Motor neuron (in vitro differentiated cells): ENCODE results near the gene PARP8. TPM values are rescaled to one million over a fixed set of nuclear protein-coding genes. Genes with fewer than 3 reads are reported as not detected.
"Not testable (repeated sequence)": the region's sequence is repeated elsewhere in the genome, so short reads cannot be mapped to it uniquely, and the experiment has no call there.

Source experiments
- ATAC-seq, 8 experiments: fragments of 200-7000 bp; cut with Tn5 transposase; replicated peaks in 6 of 8; 2 replicates each; pipeline ENCODE4 v1.8.0; 2021; ENCODE audit warnings: mild to moderate bottlenecking in 8 of 8, moderate library complexity in 8 of 8
- H3K27ac ChIP-seq, 2 donors: fragments of 250-450 bp; sonication (Bioruptor Pico); 2 replicates each; pipeline ENCODE4 v1.9.0; 2021; ENCODE audit warnings: antibody characterized with exemption in 2 of 2, mild to moderate bottlenecking in 2 of 2, moderate library complexity in 1 of 2
- H3K4me1 ChIP-seq, 2 donors: fragments of 250-450 bp; sonication (Bioruptor Pico); replicated peaks in 1 of 2; 2 replicates each; pipeline ENCODE4 v1.6.1; 2021; ENCODE audit warnings: antibody characterized with exemption in 2 of 2, mild to moderate bottlenecking in 2 of 2, moderate library complexity in 1 of 2
- H3K4me3 ChIP-seq, 5 donors: fragments of 250-450 bp; sonication (Bioruptor Pico); 2 replicates each; pipeline ENCODE4 v1.9.0; 2021; ENCODE audit warnings: antibody characterized with exemption in 5 of 5, mild to moderate bottlenecking in 5 of 5, moderate library complexity in 4 of 5
- WGBS, 10 experiments: fragments of 450-650 bp; shearing (Covaris generic); methylation state at CpG; one replicate each; pipeline ENCODE4 v1.0.0; 2022; 5-methylcytosine and 5-hydroxymethylcytosine counted together
- in situ Hi-C, 9 experiments: fragments of 400-800 bp; cut with MboI; loops; one replicate each; pipeline ENCODE4 v1.15.0; 2021; ENCODE audit warnings: low sequenced_read_pairs in 9 of 9, low pct_unique_long_range_greater_than_20kb in 2 of 9; ENCODE audit not compliant: unreplicated experiment in 9 of 9
- total RNA-seq, 8 experiments: library from RNA; unstranded; fragments of 300-600 nt; gene quantifications; 2 replicates each; pipeline versions ENCODE4 v1.2.3 to v1.2.4, GENCODE V29; 2022

Gene PARP8
- total RNA-seq, 8 experiments from 2014 or later = 5.4 to 42.2 (median 27.4) TPM

DNA sequence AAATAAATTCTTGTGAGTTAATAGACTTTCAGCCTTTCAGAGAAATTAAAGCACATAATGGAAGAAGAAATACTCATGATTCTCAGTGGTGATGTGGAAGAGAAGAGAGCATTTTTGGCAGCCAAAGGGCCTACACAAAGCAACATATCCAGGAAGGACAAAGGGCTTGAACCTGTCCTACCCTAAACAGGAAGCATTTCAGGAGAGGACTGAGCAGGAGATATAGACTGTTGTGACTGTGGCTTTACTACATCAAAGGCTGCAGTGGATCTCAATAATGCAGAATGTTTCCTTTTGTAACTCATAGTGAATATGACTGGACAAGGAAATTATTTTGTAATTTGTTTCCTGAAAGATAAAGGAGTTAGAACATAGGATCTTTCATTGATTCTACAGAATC is 1.3 kb upstream of the PARP8 start:
- in situ Hi-C loops = no loop called here
- Histone ChIP-seq H3K4me3 (no peak overlapping the region), H3K4me1 (peaks cover 4 to 14% of the 10 kb centered on the region in 2 donors), H3K27ac (no peak overlapping the region)
- no peak for ATAC-seq

DNA sequence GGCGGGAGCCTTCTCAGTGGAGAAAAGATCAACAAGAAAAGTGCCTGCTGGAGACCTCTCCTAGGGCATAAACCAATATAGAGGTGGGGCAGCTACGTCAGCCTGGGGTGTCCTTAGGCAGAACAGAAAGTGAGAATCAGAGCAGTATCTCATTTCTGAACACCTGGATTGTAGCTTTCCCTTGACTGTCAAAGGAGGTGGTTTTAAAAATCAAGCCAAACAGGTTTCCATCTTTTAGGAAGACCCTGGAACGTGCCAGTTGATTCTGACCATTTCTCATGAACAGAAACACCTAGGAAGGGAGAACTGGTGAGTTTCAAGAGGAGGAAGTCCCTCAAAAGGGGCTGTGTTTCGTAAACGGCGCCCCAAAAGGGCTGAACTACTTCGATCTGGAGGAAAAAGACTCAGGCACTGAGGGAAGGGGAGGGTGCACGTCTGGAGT is 655 bp upstream of the PARP8 start:
- Histone ChIP-seq H3K27ac (peak overlapping the region in 1 of 2 donors; percentile 41), H3K4me1 (peaks cover 6 to 17% of the 10 kb centered on the region in 2 donors), H3K4me3 (peak overlapping the region; percentile 71 to 100 (median 91))
- in situ Hi-C loops, ATAC-seq: not testable (repeated sequence)
- 0 to 41% (median 34%) methylated on average over 1 to 7 of the region's 8 CpGs; no CpG with 5 or more reads in 4 of the 10 experiments for WGBS, 10 experiments

DNA sequence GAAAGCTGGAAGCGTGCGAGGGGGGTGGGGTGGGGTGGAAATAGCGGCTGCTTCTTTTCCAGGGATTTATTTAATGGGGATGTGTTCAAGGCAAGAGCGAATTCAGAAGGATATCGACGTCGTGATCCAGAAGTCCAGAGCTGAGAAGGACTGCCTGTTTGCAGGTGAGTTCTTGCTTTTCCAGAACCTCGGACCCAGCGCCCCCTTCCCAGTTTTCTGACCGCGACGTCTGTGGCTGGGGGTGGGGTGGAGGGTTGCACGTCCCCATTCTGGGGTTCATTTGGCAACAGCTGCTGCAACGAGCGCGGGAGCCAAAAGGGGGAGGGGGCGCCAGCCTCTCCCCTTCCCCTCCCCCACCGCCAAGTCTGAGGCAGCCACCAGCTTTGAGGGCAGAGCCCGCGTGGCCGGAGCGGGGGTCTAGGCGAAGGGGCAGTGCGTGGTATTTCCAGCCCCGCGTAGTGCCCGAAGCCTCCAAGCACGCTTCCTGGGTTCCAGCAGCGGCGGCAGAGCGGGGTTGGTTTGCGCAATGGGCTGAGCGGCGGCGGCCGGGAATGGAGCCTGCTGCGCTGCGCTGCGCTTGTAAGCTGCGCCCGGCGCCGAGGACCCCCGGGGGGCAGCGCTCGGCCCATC is 701 bp downstream of the PARP8 start:
- peak overlapping the region; percentile 78 to 97 for H3K27ac ChIP-seq
- H3K4me1 ChIP-seq = peaks cover 6 to 17% of the 10 kb centered on the region in 2 donors
- in situ Hi-C loops = no loop called here
- WGBS, 10 experiments = 0% methylated on average over 3 to 11 of the region's 46 CpGs; no CpG with 5 or more reads in 7 of the 10 experiments
- peak overlapping the region; percentile 71 to 100 (median 91) for H3K4me3 ChIP-seq
- peak; percentile 62 to 79 (median 74) for ATAC-seq

DNA sequence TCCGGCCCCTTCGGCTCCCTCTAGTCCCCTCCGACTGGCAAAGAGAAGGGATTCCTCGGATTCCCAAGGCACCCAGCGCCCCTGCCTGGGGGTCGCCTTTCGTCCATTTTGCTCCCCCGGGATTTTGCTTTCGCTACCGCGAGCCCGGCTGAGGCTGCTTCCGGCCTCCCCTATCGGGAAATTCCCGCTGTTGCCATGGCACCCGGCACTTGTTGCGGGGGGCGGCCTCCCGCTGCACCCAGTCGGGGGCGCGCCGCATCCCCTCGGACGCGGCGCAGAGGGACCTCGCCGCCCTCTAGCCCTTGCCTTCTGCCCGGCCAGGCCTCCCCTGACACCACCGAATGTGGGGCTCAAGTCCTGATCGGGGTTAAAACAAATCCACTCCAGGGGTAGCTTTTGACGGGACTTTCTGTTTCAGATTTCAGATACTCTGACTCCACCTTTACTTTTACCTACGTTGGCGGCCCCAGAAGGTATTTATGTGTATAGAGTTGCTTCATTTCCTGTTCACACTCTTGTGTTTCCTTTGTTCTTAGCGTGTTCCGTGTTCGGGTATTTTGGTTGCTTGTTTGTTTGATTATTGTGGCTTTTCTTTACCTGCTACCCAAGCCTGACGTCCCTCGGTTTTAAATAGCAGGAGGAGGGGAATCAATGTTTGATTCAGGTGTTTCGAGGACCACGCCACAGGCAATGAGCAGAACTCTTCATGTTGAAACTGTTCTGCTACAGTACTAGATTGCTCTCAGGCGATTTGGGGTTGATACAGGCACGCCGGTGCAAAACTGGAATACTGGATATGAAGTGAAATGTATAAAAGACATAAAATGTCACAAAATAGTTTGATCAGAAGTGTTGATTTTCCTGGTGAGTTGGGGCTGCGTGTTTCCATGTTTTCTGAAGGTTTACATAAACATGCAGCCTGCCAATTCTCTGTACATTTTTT is 1.5 kb downstream of the PARP8 start:
- ATAC-seq = peak; percentile 50 to 78 (median 74)
- peak overlapping the region; percentile 78 to 97 for H3K27ac ChIP-seq
- H3K4me3 ChIP-seq = peak overlapping the region; percentile 71 to 100 (median 91)
- in situ Hi-C loops = no loop called here
- WGBS, 10 experiments = 0 to 12% (median 1%) methylated on average over 3 to 37 of the region's 46 CpGs; no CpG with 5 or more reads in 1 of the 10 experiments
- peaks cover 6 to 17% of the 10 kb centered on the region in 2 donors for H3K4me1 ChIP-seq

DNA sequence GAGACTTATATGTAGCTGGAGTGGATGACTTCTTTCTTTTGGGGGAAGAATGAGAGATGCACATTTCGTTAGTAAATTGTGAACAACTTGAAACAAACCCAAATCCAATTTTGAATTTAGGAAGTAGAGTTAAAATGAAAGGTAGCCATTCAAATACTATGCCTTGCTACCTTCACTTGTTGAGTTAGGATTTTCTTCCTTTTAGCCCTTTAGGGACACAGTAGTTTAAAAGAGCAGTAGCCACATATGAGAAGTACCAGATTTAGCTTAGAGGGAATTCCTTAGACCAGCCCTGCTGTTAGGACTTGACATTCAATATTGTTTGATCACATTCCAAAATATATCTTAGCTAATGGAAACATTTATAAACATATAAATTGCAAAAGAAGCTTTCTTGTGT is 2.2 kb downstream of the PARP8 start:
- ATAC-seq, H3K27ac ChIP-seq, in situ Hi-C loops: not testable (repeated sequence)
- 0 to 38% methylated on average over 1 of the region's 1 CpG; no CpG with 5 or more reads in 8 of the 10 experiments for WGBS, 10 experiments
- H3K4me3 ChIP-seq = peak overlapping the region; percentile 71 to 100 (median 91)
- H3K4me1 ChIP-seq = peaks cover 6 to 17% of the 10 kb centered on the region in 2 donors

DNA sequence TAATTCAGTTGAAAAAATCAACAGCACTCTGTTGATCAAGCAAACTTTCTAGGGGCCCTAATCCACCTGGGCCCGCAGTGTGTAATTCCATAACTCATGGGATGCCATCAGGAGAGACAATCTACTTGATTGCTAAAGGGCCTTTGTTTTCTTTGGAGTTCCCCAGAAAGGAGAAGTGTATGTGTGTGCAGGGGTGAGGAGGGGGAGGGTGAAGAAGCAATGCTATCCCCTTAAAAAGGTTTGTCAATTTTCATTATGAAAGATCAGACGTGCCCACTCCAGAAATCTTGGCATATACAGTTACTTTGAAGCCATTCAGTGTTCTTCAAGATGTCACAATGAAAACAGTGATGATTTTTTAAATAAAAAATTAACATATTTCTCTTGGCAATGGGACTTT is 6.2 kb downstream of the PARP8 start:
- WGBS, 10 experiments = 17 to 83% (median 60%) methylated on average over 1 of the region's 2 CpGs; no CpG with 5 or more reads in 6 of the 10 experiments

DNA sequence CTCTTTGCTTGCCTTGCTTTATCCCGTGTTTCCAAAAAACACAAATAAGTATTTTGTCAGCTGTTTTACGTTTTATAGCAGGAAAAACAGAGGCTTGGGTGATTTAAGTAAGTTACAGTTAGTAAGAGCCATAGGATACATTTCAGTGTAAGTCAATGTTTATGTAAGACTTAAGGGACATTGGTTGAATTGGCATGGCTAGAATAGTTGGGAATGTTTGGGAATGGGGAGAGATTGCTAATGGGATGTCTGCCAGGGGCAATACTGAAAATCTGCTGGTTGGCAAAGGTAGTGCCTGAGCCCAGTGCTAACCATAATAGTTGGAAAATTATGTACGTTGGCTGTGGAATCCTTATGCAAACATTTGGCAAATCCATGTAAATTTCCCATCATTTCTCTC is 7.0 kb downstream of the PARP8 start:
- H3K4me3 ChIP-seq, ATAC-seq, H3K27ac ChIP-seq, in situ Hi-C loops: not testable (repeated sequence)
- peaks cover 9 to 16% of the 10 kb centered on the region in 2 donors for H3K4me1 ChIP-seq
- 18 to 100% (median 83%) methylated on average over 1 to 3 of the region's 3 CpGs; no CpG with 5 or more reads in 1 of the 10 experiments for WGBS, 10 experiments

More for the DNA sequence above, 6.2 kb downstream of the PARP8 start:
- no peak for ATAC-seq
- H3K27ac ChIP-seq = no peak overlapping the region
- H3K4me3 ChIP-seq = no peak overlapping the region
- H3K4me1 ChIP-seq = peaks cover 9 to 17% of the 10 kb centered on the region in 2 donors
- in situ Hi-C loops = no loop called here

DNA sequence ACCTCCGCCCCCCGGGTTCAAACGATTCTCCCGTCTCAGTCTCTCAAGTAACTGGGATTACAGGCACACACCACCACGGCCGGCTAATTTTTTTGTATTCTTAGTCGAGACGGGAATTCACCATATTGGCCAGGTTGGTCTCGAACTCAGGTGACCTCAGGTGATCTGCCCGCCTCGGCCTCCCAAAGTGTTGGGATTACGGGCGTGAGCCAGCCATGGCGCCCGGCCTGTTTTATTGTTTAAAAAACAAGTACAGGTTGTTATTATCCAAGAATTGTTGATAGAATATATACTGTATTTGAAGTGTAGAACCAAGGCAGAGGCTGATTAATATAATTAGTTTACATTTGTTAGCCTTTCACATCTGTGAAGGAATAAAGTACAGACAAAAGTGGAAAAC is 8.9 kb downstream of the PARP8 start:
- no peak for ATAC-seq
- no peak overlapping the region for H3K27ac ChIP-seq
- WGBS, 10 experiments = 63 to 100% (median 97%) methylated on average over 3 to 10 of the region's 15 CpGs; no CpG with 5 or more reads in 2 of the 10 experiments
- peaks cover 3 to 11% of the 10 kb centered on the region in 2 donors for H3K4me1 ChIP-seq
- no peak overlapping the region for H3K4me3 ChIP-seq
- in situ Hi-C loops = no loop called here

DNA sequence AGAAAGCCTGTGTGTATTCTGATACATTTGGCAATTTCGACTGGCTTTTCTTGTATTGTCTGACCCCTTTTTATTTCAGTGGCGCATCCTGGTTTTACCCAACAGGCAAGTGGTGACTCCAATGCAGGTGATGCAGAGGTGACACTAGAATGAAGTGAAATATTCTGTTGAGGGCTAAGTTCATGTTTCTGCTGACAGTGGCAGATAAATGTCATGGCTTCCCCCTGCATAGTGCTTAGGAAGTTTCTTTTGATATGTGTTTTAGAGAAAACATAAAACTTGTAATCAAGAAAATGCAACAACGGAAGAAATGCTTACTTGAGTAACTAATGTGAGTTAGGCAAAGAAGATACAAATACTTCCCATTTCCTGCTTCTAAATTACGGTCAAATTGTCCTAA is 13.1 kb downstream of the PARP8 start:
- H3K4me1 ChIP-seq, in situ Hi-C loops, H3K27ac ChIP-seq, H3K4me3 ChIP-seq, ATAC-seq: not testable (repeated sequence)
- WGBS, 10 experiments = 53 to 100% (median 80%) methylated on average over 1 to 4 of the region's 4 CpGs

DNA sequence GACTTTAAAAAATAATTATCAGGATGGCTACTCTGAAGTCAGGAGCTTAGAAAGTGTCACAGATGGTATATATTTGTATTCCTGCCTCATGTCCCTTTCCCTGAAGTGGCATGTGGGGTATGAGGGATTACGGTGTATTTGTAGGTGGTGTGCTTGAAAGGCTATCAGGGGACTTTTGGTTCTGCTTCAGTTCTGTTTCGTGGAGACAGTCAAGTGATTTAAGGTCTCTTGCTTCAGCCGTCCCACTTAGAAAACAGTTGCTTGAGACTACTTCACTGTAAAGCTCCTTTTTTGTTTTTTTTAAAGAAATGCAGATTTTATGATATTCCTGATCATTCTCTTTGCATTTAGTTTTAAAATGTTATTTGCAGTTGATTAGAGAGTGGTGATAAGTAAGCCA is 18.3 kb downstream of the PARP8 start:
- 20 to 100% (median 52%) methylated on average over 1 to 3 of the region's 3 CpGs; no CpG with 5 or more reads in 3 of the 10 experiments for WGBS, 10 experiments
- in situ Hi-C loops = no loop called here
- H3K4me1 ChIP-seq = peaks cover 3 to 12% of the 10 kb centered on the region in 2 donors
- ATAC-seq = no peak
- no peak overlapping the region for H3K4me3 ChIP-seq
- H3K27ac ChIP-seq = no peak overlapping the region

DNA sequence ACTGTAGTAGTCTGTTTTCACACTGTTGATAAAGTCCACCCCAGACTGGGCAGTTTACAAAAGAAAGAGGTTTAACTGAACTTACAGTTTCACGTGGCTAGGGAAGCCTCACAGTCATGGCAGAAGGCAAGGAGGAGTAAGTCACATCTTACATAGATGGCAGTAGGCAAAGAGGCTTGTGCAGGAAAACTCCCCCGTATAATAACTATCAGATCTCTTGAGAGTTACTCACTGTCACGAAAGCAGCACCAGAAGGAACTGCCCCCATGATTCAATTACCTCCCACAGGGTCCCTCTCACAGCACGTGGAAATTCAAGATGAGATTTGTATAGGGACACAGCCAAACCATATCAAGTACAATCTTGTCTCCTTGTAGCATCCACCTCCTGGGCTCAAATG is 21.1 kb downstream of the PARP8 start:
- ATAC-seq = no peak
- Histone ChIP-seq H3K4me3 (no peak overlapping the region), H3K27ac (no peak overlapping the region), H3K4me1 (peaks cover 0 to 12% of the 10 kb centered on the region in 2 donors)
- WGBS, 10 experiments = 20 to 100% (median 92%) methylated on average over 1 to 3 of the region's 4 CpGs; no CpG with 5 or more reads in 5 of the 10 experiments
- in situ Hi-C loops = no loop called here

DNA sequence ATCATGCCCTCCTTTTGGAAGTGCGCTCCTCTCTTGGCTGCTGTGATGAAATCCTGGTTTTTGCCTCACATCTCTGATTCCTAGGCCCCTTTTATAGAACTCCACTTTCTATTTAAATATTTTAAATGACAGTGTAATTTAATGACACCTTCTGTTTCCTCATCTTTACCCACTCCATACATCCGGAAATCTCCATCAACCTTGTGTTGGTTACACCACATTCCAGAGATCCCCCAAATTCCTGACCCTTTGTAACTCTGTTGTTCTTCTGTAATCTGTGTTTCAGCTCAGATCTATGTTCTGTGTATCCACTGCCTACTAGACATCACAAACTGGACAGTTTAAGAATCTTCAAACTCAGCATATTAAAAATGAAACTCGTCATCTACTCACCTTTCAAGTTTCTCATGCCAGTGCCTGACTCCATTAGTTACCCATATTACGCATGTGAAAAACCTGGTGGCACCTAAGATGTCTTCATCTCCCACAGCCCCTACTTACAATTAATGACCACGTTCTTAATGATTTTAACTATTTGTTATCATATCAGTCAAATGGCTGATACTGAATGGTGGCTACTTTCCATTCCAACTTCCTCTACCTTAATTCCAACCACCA is 25.1 kb downstream of the PARP8 start:
- no peak for ATAC-seq
- no peak overlapping the region for H3K27ac ChIP-seq
- in situ Hi-C loops = no loop called here
- H3K4me3 ChIP-seq = no peak overlapping the region
- no peaks in the 10 kb centered on the region for H3K4me1 ChIP-seq
- WGBS, 10 experiments = 42 to 100% (median 88%) methylated on average over 2 to 5 of the region's 5 CpGs
